Activated CD8-positive, alpha-beta memory T cell treated with anti-CD3 and anti-CD28 coated beads for 24 hours (primary cell): ENCODE results near the gene NPY1R.

Experiments used
- DNase-seq: peaks from one replicate; pipeline ENCODE4 v3.0.0-alpha.2; 2020

The NPY1R gene

GRCh38 chr4:163332526-163333406 is at the start of gene NPY1R:
TSS of gene NPY1R (minus strand) at chr4:163332596. CDS start at chr4:163326554, 6,042 bp downstream.
- DNase-seq: peak; percentile 58

- DNase-seq: no peak
These were observed 48.3 kb upstream of the NPY1R start for GRCh38 chr4:163380703-163381102.

- no peak for DNase-seq
These were observed 46.3 kb upstream of the NPY1R start for GRCh38 chr4:163378661-163379060.

GRCh38 chr4:163372029-163372428 is 39.6 kb upstream of the NPY1R start:
- DNase-seq: no peak

GRCh38 chr4:163367651-163368050 is 35.3 kb upstream of the NPY1R start:
- DNase-seq: no peak

GRCh38 chr4:163356104-163356503 is 23.7 kb upstream of the NPY1R start:
- no peak for DNase-seq

- no peak for DNase-seq
These were observed 20.7 kb upstream of the NPY1R start for GRCh38 chr4:163353054-163353453.

- no peak for DNase-seq
These were observed 18.3 kb upstream of the NPY1R start for GRCh38 chr4:163350672-163351071.

GRCh38 chr4:163344147-163345125 is 12.0 kb upstream of the NPY1R start:
- no peak for DNase-seq

GRCh38 chr4:163343604-163344146 is 11.3 kb upstream of the NPY1R start, which contains the start of gene NPY5R:
TSS of gene NPY5R (plus strand) at chr4:163343892. CDS start at chr4:163350274, 6,382 bp downstream.
- DNase-seq: no peak

- DNase-seq: no peak
These were observed 3.0 kb upstream of the NPY1R start for GRCh38 chr4:163335384-163335783.

GRCh38 chr4:163331629-163332376 is 593 bp downstream of the NPY1R start:
- DNase-seq: no peak

- DNase-seq: no peak
These were observed 1.3 kb downstream of the NPY1R start for GRCh38 chr4:163330916-163331628.

- DNase-seq: no peak
These were observed 15.3 kb downstream of the NPY1R start for GRCh38 chr4:163317110-163317509.

- DNase-seq: no peak
These were observed 22.9 kb downstream of the NPY1R start for GRCh38 chr4:163309466-163309865.

- no peak for DNase-seq
These were observed 29.3 kb downstream of the NPY1R start for GRCh38 chr4:163303069-163303468.

GRCh38 chr4:163300445-163300844 is 32.0 kb downstream of the NPY1R start:
- no peak for DNase-seq

GRCh38 chr4:163295138-163295537 is 37.3 kb downstream of the NPY1R start:
- DNase-seq: no peak

- no peak for DNase-seq
These were observed 48.1 kb downstream of the NPY1R start for GRCh38 chr4:163284304-163284703.

GRCh38 chr4:163280703-163281519 is 51.5 kb downstream of the NPY1R start:
- DNase-seq: no peak

- no peak for DNase-seq
These were observed 52.7 kb downstream of the NPY1R start for GRCh38 chr4:163279713-163280112.
